GM12874 (cell line): ENCODE data around the gene ASTN2.

Experiments used
- CTCF ChIP-seq: IDR thresholded peaks from 2 replicates; pipeline ENCODE4 v1.5.1; 2011; ENCODE audit warnings: low read depth, mild to moderate bottlenecking, control low read depth, low read length, moderate library complexity; ENCODE audit not compliant: insufficient read depth

ASTN2 gene

GRCh38 chr9:116910201-116910600 is 504.7 kb downstream of the ASTN2 start:
- no peak for TF ChIP-seq CTCF

DNA sequence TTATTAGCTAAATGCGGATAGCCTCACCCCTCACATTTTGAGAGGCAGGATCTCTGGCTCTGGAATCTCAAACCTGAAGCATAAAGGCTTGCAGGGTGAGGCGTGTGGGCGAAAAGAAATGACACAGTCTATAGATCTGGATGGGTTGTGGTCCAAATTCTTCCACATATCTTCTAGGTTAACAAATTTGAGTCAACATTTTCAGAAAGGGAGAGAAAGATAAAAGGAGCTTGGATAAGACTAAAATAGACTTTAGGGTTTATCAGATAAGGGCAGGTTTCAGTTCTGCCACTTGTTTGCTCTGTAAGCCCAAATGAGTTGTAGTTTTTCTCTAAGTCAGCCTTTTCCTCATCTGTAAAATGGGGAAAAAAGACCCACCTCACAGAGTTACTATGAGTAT is 506.9 kb downstream of the ASTN2 start:
- no peak for TF ChIP-seq CTCF

- no peak for TF ChIP-seq CTCF
Observed at GRCh38 chr9:116905171-116905588, 509.7 kb downstream of the ASTN2 start.

- TF ChIP-seq CTCF: no peak
Observed at GRCh38 chr9:116904165-116904564, 510.7 kb downstream of the ASTN2 start.

DNA sequence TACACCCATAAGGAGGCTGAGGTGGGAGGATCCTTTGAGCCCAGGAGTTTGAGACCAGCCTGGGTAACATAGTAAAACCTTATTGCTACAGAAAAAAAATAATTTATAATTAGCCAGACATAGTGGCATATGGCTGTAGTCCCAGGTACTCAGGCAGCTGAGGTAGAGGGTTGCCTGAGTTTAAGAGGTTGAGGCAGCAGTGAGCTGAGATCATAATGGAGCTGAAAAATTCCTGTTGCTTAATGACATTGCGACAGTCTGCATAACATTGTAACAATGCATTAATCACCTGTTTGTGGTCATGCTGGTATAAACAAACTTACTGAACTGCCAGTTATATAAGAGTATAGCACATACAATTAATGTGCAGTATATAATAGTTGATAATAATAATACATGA is 513.6 kb downstream of the ASTN2 start:
- TF ChIP-seq CTCF: no peak

GRCh38 chr9:116900543-116900942 is 514.3 kb downstream of the ASTN2 start:
- no peak for TF ChIP-seq CTCF

- TF ChIP-seq CTCF: no peak
Observed at GRCh38 chr9:116900007-116900367, 514.9 kb downstream of the ASTN2 start.

DNA sequence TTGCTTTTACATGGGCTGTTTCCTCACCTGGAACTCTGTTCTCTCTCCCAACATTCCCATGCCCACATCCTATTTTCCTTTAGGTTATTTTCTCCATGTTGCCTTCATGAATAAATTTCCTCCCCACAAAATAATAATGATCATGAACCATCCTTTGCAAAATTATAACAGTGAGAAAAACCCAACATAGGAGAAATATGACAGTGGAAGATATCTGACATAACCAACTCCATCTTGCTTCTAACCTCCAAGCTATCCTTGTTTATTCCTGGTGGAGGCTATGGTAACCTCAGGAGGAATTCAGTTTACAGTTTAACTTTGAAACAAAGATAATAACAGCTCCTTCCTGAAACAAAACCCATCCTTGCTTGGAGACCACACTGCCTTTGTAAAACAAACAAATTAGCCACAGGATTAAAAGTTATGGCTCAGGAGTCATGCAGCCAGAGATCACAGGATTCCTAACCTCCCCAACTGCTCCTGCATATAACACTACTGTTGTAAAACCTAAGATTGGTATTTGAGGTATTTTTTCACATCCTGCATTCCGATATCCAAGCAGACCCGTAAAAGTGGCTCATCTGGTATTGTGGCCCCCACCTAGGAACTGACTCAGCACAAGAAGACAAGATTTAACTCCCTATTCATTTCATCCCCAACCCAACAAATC is 515.4 kb downstream of the ASTN2 start:
- no peak for TF ChIP-seq CTCF
